NT2/D1 (cell line): ENCODE measurements around the gene TMED8.
A peak's percentile ranks its signal among the peaks of the same experiment; 100 is the strongest.
"Not testable (repeated sequence)": the region's sequence is repeated elsewhere in the genome, so short reads cannot be mapped to it uniquely, and the experiment has no call there.

Source experiments
- DNase-seq: peaks from one replicate; pipeline ENCODE4 v3.0.0-alpha.2; 2011; ENCODE audit warnings: low read depth, low spot score
- H3K27me3 ChIP-seq: 2 replicates; pipeline ENCODE4 v1.6.0; 2011; ENCODE audit warnings: mild to moderate bottlenecking; ENCODE audit not compliant: insufficient read length, insufficient read depth
- H3K36me3 ChIP-seq: 2 replicates; pipeline ENCODE4 v1.6.1; 2011; ENCODE audit warnings: mild to moderate bottlenecking, low read length, mixed read lengths; ENCODE audit not compliant: insufficient read depth, insufficient read length
- H3K4me1 ChIP-seq: 2 replicates; pipeline ENCODE4 v1.5.1; 2011; ENCODE audit not compliant: insufficient read depth, insufficient read length
- H3K4me3 ChIP-seq: 2 replicates; pipeline ENCODE4 v1.5.1; 2011; ENCODE audit warnings: low read depth; ENCODE audit not compliant: insufficient read length
- H3K9ac ChIP-seq: 2 replicates; pipeline ENCODE4 v1.6.0; 2011; ENCODE audit warnings: low read depth; ENCODE audit not compliant: insufficient read length
- H3K9me3 ChIP-seq: 2 replicates; pipeline ENCODE4 v1.5.1; 2011; ENCODE audit warnings: mild to moderate bottlenecking, low read length; ENCODE audit not compliant: insufficient read depth
- SUZ12 ChIP-seq: IDR thresholded peaks from 2 replicates; pipeline ENCODE4 v1.6.1; 2011; ENCODE audit not compliant: insufficient read length, insufficient read depth; ENCODE audit errors: extremely low read depth
- YY1 ChIP-seq: IDR thresholded peaks from 2 replicates; pipeline ENCODE4 v1.6.1; 2011; ENCODE audit not compliant: insufficient read length, insufficient read depth
- ZNF274 ChIP-seq: IDR thresholded peaks from 2 replicates; pipeline ENCODE4 v1.6.1; 2011; ENCODE audit warnings: mild to moderate bottlenecking, low read depth, low read length

The TMED8 gene

GRCh38 chr14:77320238-77320935 is 56.5 kb downstream of the TMED8 start, which contains the start of gene POMT2:
POMT2 (minus strand) TSS chr14:77320883; CDS start chr14:77320681, 202 bp downstream.
- Histone ChIP-seq H3K4me1 (peaks cover 6% of the 10 kb centered on the region), H3K9ac (peak within 1 kb of the TSS; percentile 98), H3K9me3 (no peaks in the 10 kb centered on the region), H3K36me3 (no peaks in the 10 kb centered on the region), H3K4me3 (peak within 1 kb of the TSS; percentile 96), H3K27me3 (no peaks in the 10 kb centered on the region)
- DNase-seq = peak; percentile 82
- TF ChIP-seq SUZ12 (no peak), YY1 (no peak), ZNF274 (no peak)

- Histone ChIP-seq H3K9me3 (no peaks in the 10 kb centered on the region), H3K36me3 (no peaks in the 10 kb centered on the region), H3K4me1 (peaks cover 10% of the 10 kb centered on the region), H3K27me3 (no peaks in the 10 kb centered on the region), H3K4me3 (no peak overlapping the region), H3K9ac (peak overlapping the region; percentile 15)
- TF ChIP-seq YY1 (no peak), ZNF274 (no peak), SUZ12 (no peak)
- DNase-seq = no peak
Measured at GRCh38 chr14:77319422-77319821, 57.5 kb downstream of the TMED8 start.

- not testable (repeated sequence) for H3K27me3 ChIP-seq, H3K9ac ChIP-seq, DNase-seq, H3K9me3 ChIP-seq, H3K36me3 ChIP-seq, H3K4me3 ChIP-seq
- peaks cover 10% of the 10 kb centered on the region for H3K4me1 ChIP-seq
Measured at GRCh38 chr14:77318756-77319155, 58.1 kb downstream of the TMED8 start.

- Histone ChIP-seq H3K36me3 (no peaks in the 10 kb centered on the region), H3K4me3 (no peak overlapping the region), H3K4me1 (peaks cover 10% of the 10 kb centered on the region), H3K9ac (no peak overlapping the region), H3K9me3 (no peaks in the 10 kb centered on the region), H3K27me3 (no peaks in the 10 kb centered on the region)
- TF ChIP-seq SUZ12 = no peak
- TF ChIP-seq YY1 = no peak
- TF ChIP-seq ZNF274 = no peak
- no peak for DNase-seq
Measured at GRCh38 chr14:77318006-77318553, 58.8 kb downstream of the TMED8 start.

GRCh38 chr14:77316872-77317301 is 60.0 kb downstream of the TMED8 start:
- no peaks in the 10 kb centered on the region for H3K9me3 ChIP-seq
- DNase-seq = no peak
- no peaks in the 10 kb centered on the region for H3K27me3 ChIP-seq
- no peak overlapping the region for H3K4me3 ChIP-seq
- no peak overlapping the region for H3K9ac ChIP-seq
- TF ChIP-seq SUZ12 (no peak), ZNF274 (no peak), YY1 (no peak)
- no peaks in the 10 kb centered on the region for H3K36me3 ChIP-seq
- peaks cover 8% of the 10 kb centered on the region for H3K4me1 ChIP-seq

- TF ChIP-seq ZNF274 (no peak), SUZ12 (no peak), YY1 (no peak)
- H3K4me1 ChIP-seq = peaks cover 8% of the 10 kb centered on the region
- no peak overlapping the region for H3K9ac ChIP-seq
- H3K27me3 ChIP-seq = no peaks in the 10 kb centered on the region
- H3K36me3 ChIP-seq = peaks cover 2% of the 10 kb centered on the region
- DNase-seq = no peak
- H3K4me3 ChIP-seq = no peak overlapping the region
- H3K9me3 ChIP-seq = no peaks in the 10 kb centered on the region
Measured at GRCh38 chr14:77316195-77316505, 60.7 kb downstream of the TMED8 start.

- DNase-seq = no peak
- no peak overlapping the region for H3K4me3 ChIP-seq
- H3K4me1 ChIP-seq = peaks cover 8% of the 10 kb centered on the region
- no peaks in the 10 kb centered on the region for H3K27me3 ChIP-seq
- H3K9me3 ChIP-seq = no peaks in the 10 kb centered on the region
- H3K9ac ChIP-seq = no peak overlapping the region
- no peak for TF ChIP-seq ZNF274
- TF ChIP-seq SUZ12 = no peak
- no peak for TF ChIP-seq YY1
- peaks cover 2% of the 10 kb centered on the region for H3K36me3 ChIP-seq
Measured at GRCh38 chr14:77314539-77315457, 62.1 kb downstream of the TMED8 start.
